ENCODE results near the gene NUDT16L1. TPM values are rescaled to one million over a fixed set of nuclear protein-coding genes. Genes with fewer than 3 reads are reported as not detected.

Gene NUDT16L1
- total RNA-seq, 1 donor from 2014 or later: 24.0 TPM

- peaks cover 62% of the 10 kb centered on the region for H3K36me3 ChIP-seq
- H3K27me3 ChIP-seq: no peaks in the 10 kb centered on the region
- no peak for TF ChIP-seq CTCF (IDR thresholded peaks at IDR 0.05)
- no peak overlapping the region for H3K27ac ChIP-seq
- no peak for DNase-seq
- intact Hi-C loops (cut with DNase I): no loop called here
- H3K4me3 ChIP-seq: no peak overlapping the region
- no peaks in the 10 kb centered on the region for H3K9me3 ChIP-seq
- H3K4me1 ChIP-seq: peaks cover 17% of the 10 kb centered on the region
- ATAC-seq: no peak
Measured at GRCh38 chr16:4696905-4697847, 3.8 kb downstream of the NUDT16L1 start.

- TF ChIP-seq CTCF (IDR thresholded peaks at IDR 0.05): no peak
- intact Hi-C loops (cut with DNase I): no loop called here
- ATAC-seq: no peak
- Histone ChIP-seq H3K27ac (no peak overlapping the region), H3K36me3 (peaks cover 62% of the 10 kb centered on the region), H3K4me3 (no peak overlapping the region), H3K4me1 (peaks cover 10% of the 10 kb centered on the region), H3K9me3 (no peaks in the 10 kb centered on the region), H3K27me3 (no peaks in the 10 kb centered on the region)
- DNase-seq: no peak
Measured at GRCh38 chr16:4697848-4698291, 4.5 kb downstream of the NUDT16L1 start.

GRCh38 chr16:4698321-4699045 is 5.1 kb downstream of the NUDT16L1 start:
- Histone ChIP-seq H3K27me3 (no peaks in the 10 kb centered on the region), H3K4me1 (peaks cover 8% of the 10 kb centered on the region), H3K27ac (no peak overlapping the region), H3K9me3 (no peaks in the 10 kb centered on the region), H3K36me3 (peaks cover 62% of the 10 kb centered on the region), H3K4me3 (no peak overlapping the region)
- DNase-seq (no peak), ATAC-seq (no peak)
- intact Hi-C loops (cut with DNase I): no loop called here
- TF ChIP-seq CTCF (IDR thresholded peaks at IDR 0.05): no peak

- Histone ChIP-seq H3K36me3 (peaks cover 67% of the 10 kb centered on the region), H3K27ac (no peak overlapping the region)
- intact Hi-C loops (cut with DNase I): no loop called here
Measured at GRCh38 chr16:4699046-4699556, 5.7 kb downstream of the NUDT16L1 start.

More at GRCh38 chr16:4699046-4699556, 5.7 kb downstream of the NUDT16L1 start:
- DNase-seq (no peak), ATAC-seq (no peak)
- H3K27me3 ChIP-seq: no peaks in the 10 kb centered on the region
- no peak overlapping the region for H3K4me3 ChIP-seq
- H3K4me1 ChIP-seq: peaks cover 8% of the 10 kb centered on the region
- TF ChIP-seq CTCF (IDR thresholded peaks at IDR 0.05): no peak
- no peaks in the 10 kb centered on the region for H3K9me3 ChIP-seq

Measured in upper lobe of right lung (tissue), 1 donor.